ENCODE measurements around the gene TEP1.
"Not testable (repeated sequence)": the region's sequence is repeated elsewhere in the genome, so short reads cannot be mapped to it uniquely, and the experiment has no call there.

TEP1 gene

GRCh38 chr14:20341032-20341431 is 72.3 kb downstream of the TEP1 start:
- DNase-seq (ENCODE audit: low spot score): not testable (repeated sequence)

- DNase-seq (ENCODE audit: low spot score): no peak
These were observed 79.3 kb downstream of the TEP1 start for GRCh38 chr14:20334017-20334416.

- no peak for DNase-seq (ENCODE audit: low spot score)
These were observed 79.8 kb downstream of the TEP1 start for GRCh38 chr14:20333494-20333841.

GRCh38 chr14:20332788-20333493 is 80.4 kb downstream of the TEP1 start, which contains the start of gene CCNB1IP1:
Gene CCNB1IP1 (minus strand): TSS chr14:20333279. CDS start chr14:20316523, 16,756 bp downstream.
- peak; percentile 62 for DNase-seq (ENCODE audit: low spot score)

- no peak for DNase-seq (ENCODE audit: low spot score)
These were observed 80.9 kb downstream of the TEP1 start for GRCh38 chr14:20332431-20332787.

GRCh38 chr14:20331053-20331613 is 82.2 kb downstream of the TEP1 start:
- no peak for DNase-seq (ENCODE audit: low spot score)

GRCh38 chr14:20329355-20329754 is 83.9 kb downstream of the TEP1 start:
- DNase-seq (ENCODE audit: low spot score): no peak

- DNase-seq (ENCODE audit: low spot score): no peak
These were observed 84.6 kb downstream of the TEP1 start for GRCh38 chr14:20328705-20329104.

- DNase-seq (ENCODE audit: low spot score): no peak
These were observed 86.1 kb downstream of the TEP1 start for GRCh38 chr14:20327005-20327869.

GRCh38 chr14:20317720-20318119 is 95.6 kb downstream of the TEP1 start:
- DNase-seq (ENCODE audit: low spot score): no peak

All from ecto neural progenitor cell (in vitro differentiated cells).